AG09309 (cell line): ENCODE results near the gene TBX5.

Experiments used
- DNase-seq: peaks from one replicate; pipeline ENCODE4 v3.0.0-alpha.2; 2010; ENCODE audit warnings: low read depth
- H3K4me3 ChIP-seq: 2 replicates; pipeline ENCODE4 v1.5.1; 2011; ENCODE audit warnings: mild to moderate bottlenecking, low read depth, low read length, moderate library complexity; ENCODE audit not compliant: control insufficient read depth
- TF ChIP-seq, protein P1 (sequence below): IDR thresholded peaks from 2 replicates; pipeline ENCODE4 v1.5.1; 2011; ENCODE audit warnings: mild to moderate bottlenecking, low read depth, low read length, inconsistent platforms; ENCODE audit not compliant: insufficient read depth, control insufficient read depth; ENCODE audit errors: missing control alignments

The TBX5 gene

DNA sequence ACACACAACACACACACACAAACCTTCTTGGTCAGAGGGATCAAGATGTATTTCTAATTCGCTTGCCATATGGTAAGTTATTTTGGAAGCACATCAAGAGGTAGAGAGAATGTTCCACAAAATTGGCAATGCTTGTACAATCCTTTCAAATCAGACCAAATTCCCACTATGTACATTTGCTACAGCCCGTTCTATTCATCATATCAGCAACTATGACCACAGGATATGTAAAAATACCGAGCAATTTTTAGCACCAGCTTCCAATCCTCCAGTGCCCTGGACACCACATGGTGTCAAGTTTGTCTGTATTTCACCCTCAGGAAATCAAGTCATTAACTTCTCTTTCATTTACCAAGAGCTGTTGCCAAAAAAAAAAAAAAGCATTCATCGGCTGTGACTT is 21.2 kb downstream of the TBX5 start:
- peak; percentile 88 for DNase-seq
- TF ChIP-seq, protein P1, sequence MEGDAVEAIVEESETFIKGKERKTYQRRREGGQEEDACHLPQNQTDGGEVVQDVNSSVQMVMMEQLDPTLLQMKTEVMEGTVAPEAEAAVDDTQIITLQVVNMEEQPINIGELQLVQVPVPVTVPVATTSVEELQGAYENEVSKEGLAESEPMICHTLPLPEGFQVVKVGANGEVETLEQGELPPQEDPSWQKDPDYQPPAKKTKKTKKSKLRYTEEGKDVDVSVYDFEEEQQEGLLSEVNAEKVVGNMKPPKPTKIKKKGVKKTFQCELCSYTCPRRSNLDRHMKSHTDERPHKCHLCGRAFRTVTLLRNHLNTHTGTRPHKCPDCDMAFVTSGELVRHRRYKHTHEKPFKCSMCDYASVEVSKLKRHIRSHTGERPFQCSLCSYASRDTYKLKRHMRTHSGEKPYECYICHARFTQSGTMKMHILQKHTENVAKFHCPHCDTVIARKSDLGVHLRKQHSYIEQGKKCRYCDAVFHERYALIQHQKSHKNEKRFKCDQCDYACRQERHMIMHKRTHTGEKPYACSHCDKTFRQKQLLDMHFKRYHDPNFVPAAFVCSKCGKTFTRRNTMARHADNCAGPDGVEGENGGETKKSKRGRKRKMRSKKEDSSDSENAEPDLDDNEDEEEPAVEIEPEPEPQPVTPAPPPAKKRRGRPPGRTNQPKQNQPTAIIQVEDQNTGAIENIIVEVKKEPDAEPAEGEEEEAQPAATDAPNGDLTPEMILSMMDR = no peak
- no peak overlapping the region for H3K4me3 ChIP-seq

DNA sequence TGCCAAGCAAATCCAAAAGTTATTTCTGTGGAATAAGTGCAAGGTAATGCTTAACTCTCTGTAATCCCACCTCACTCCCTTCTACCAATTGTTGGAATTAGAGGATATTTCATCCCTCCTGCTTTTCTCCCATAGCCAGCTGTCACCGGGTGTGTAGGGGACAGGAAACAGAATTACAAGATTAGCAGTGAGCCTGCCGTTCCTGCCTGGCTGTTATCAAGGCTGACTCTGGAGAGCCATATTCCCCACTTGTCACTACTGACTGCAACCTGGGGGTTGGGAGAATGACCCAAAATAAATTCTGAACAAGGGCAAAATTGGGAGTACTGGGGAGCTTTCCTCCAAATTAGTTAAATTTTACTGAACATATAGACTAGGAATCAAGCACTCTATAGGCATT is 24.8 kb downstream of the TBX5 start:
- no peak for DNase-seq
- TF ChIP-seq, protein P1 = no peak
- H3K4me3 ChIP-seq = no peak overlapping the region

DNA sequence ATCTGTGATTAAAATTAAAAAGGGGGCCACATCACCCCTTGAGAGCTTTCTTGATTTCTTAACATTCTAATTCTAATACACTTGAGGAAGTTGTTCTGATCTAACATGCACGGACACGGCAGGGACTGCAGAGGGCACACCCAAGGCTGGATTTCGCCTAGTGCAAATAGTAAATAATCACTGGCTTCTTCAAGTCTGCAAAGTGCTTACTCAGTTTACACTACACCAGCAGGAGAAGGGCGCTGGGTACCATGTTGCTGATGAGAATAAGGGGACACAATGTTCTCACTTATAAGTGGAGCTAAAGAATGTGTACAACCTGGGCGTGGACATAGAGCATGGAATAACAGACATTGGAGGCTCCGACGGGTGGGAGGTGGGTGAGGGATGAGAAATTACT is 34.2 kb downstream of the TBX5 start:
- TF ChIP-seq, protein P1 = no peak
- no peak for DNase-seq
- H3K4me3 ChIP-seq = no peak overlapping the region

DNA sequence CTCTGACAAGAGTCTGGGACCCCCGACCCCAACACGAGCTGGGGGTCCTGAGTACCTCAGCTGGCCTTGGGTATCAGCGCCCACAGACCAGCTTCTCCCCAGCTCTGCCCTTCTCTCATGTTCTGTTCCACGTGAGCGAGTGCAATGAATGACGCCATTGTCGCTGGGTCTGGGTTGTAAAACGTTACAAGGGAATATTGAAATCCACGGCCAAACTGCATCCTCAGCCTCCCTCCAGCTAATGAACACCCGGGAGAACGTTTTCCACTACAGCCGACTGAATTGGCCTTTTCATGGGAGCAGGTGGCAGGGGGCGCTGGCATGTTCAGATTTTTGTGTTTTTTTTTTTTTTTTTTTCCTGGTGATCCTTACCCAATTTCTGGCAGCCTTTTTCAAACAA is 34.7 kb downstream of the TBX5 start:
- TF ChIP-seq, protein P1 = no peak
- DNase-seq = no peak
- H3K4me3 ChIP-seq = no peak overlapping the region

DNA sequence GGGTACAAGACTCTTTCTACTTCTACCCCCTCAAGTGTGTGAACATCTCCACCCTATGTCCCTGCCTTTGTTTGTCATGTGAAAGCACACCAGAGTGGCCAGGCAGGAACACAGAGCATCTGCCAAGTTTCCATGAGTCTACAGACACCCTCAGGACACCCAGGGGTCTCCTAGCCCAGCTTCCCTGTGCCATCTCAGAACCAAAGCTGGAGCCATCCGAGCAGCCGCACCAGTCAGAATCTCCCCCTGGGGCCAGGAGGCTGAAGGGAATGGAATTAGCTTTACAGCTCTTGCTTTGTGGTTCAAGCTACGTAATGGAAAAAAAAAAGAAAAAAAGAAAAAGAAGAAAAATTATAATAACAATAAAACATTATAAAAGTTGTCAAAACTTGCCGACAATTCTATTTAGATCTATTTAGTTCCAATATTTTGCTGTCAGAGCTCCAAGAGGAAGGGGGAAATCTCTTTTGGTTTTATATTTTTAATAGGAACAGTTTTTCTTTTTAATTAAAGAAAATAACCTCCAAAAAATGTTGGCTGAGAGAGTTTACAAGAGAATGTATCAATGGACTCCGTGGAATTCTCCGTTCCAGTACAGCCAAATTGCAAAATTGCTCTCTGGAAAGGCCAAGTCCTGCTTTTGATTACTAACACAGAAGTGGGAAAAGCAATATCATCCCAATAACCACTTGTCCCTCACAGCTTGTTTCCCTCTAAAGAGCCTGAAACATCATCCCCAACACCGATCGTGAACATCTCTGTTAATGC is 37.1 kb downstream of the TBX5 start:
- TF ChIP-seq, protein P1 = no peak
- H3K4me3 ChIP-seq = no peak overlapping the region
- DNase-seq = peak; percentile 10

DNA sequence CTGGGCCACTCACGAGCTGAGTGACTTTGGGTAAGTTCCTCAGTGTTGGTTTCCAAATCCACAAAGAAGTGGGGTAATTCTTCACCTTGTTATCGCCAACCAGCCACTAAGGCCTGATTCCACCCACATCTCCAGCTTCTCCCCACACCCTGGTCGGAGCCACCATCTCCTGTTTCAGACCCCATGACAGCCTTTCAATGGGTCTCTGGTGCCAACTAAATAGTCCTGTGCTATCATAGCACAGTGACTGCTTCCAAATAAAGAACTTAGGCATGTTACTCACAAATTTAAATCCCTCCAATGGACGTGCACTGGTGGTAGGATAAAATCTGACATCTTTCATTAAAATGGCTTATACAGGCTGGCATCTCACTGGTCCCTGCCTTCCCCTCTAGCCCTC is 44.0 kb downstream of the TBX5 start:
- TF ChIP-seq, protein P1 = no peak
- no peak for DNase-seq
- H3K4me3 ChIP-seq = no peak overlapping the region

DNA sequence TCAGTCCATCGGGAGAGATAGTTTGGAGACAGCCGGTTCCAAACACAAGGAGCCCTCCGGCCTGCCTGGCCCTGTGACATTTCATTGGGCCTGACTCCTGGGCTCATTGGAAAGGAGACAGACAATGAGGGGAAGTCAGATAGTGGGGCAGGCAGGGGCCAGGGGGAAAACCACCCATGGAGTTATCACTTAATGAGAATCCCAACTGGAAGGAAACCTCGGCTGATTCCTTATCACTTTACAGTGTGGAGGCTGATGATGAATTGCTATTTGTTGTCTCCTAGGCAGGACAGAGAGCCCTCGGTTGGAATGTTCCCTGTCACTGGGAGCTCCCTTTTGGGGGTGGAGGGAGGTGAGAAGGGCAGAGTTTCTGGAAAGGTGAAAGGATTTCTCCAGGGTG is 44.4 kb downstream of the TBX5 start:
- DNase-seq = no peak
- H3K4me3 ChIP-seq = no peak overlapping the region
- TF ChIP-seq, protein P1 = no peak
